Skin epidermis (tissue), 12 donors: ENCODE data around the gene SPTLC2.
"Not testable (repeated sequence)": the region's sequence is repeated elsewhere in the genome, so short reads cannot be mapped to it uniquely, and the experiment has no call there.

ENCODE experiments used
- H3K27ac ChIP-seq, 21 experiments: fragments of 200-600 bp; sonication (generic) in 11 of 21; one replicate each; pipeline ENCODE4 v1.5.0; 2020; ENCODE audit warnings: mild to moderate bottlenecking in 3 of 21, inconsistent platforms in 2 of 21, moderate library complexity in 2 of 21
- H3K4me3 ChIP-seq, 7 experiments: fragments of 200-600 bp; sonication (generic) in 2 of 7; one replicate each; pipeline ENCODE4 v1.5.0; 2020; ENCODE audit warnings: inconsistent platforms in 2 of 7, mild to moderate bottlenecking in 2 of 7, moderate library complexity in 1 of 7

Gene SPTLC2

GRCh38 chr14:77593501-77593961, 22.9 kb downstream of the SPTLC2 start:
- H3K27ac ChIP-seq: peak overlapping the region in 14 of 21 experiments; percentile 1 to 75 (median 36)
- no peak overlapping the region for H3K4me3 ChIP-seq

GRCh38 chr14:77590845-77591485, 25.5 kb downstream of the SPTLC2 start:
- H3K27ac ChIP-seq: peak overlapping the region in 13 of 21 experiments; percentile 5 to 76 (median 48)
- peak overlapping the region in 1 of 7 experiments; percentile 15 for H3K4me3 ChIP-seq

GRCh38 chr14:77589099-77589498, 27.3 kb downstream of the SPTLC2 start:
- H3K27ac ChIP-seq: peak overlapping the region in 4 of 21 experiments; percentile 9 to 63 (median 46)

GRCh38 chr14:77588411-77589025, 27.9 kb downstream of the SPTLC2 start:
- H3K4me3 ChIP-seq: not testable (repeated sequence)
- peak overlapping the region in 3 of 21 experiments; percentile 38 to 63 (median 55) for H3K27ac ChIP-seq

More at GRCh38 chr14:77589099-77589498, 27.3 kb downstream of the SPTLC2 start:
- no peak overlapping the region for H3K4me3 ChIP-seq

- Histone ChIP-seq H3K27ac (no peak overlapping the region), H3K4me3 (no peak overlapping the region)
Measured at GRCh38 chr14:77585385-77585784, 31.1 kb downstream of the SPTLC2 start.

GRCh38 chr14:77584809-77585208, 31.6 kb downstream of the SPTLC2 start:
- no peak overlapping the region for H3K27ac ChIP-seq
- no peak overlapping the region for H3K4me3 ChIP-seq

- no peak overlapping the region for H3K27ac ChIP-seq
- H3K4me3 ChIP-seq: no peak overlapping the region
Measured at GRCh38 chr14:77583657-77584056, 32.8 kb downstream of the SPTLC2 start.

GRCh38 chr14:77582511-77582910, 33.9 kb downstream of the SPTLC2 start:
- Histone ChIP-seq H3K27ac (peak overlapping the region in 1 of 21 experiments; percentile 40), H3K4me3 (no peak overlapping the region)

GRCh38 chr14:77580964-77581505, 35.4 kb downstream of the SPTLC2 start:
- Histone ChIP-seq H3K27ac (peak overlapping the region in 13 of 21 experiments; percentile 2 to 75 (median 44)), H3K4me3 (no peak overlapping the region)

- Histone ChIP-seq H3K27ac (peak overlapping the region in 12 of 21 experiments; percentile 2 to 75 (median 44)), H3K4me3 (no peak overlapping the region)
Measured at GRCh38 chr14:77580477-77580876, 36.0 kb downstream of the SPTLC2 start.

- Histone ChIP-seq H3K27ac (peak overlapping the region in 2 of 21 experiments; percentile 22 to 39), H3K4me3 (no peak overlapping the region)
Measured at GRCh38 chr14:77579780-77580179, 36.7 kb downstream of the SPTLC2 start.

GRCh38 chr14:77579065-77579464, 37.4 kb downstream of the SPTLC2 start:
- Histone ChIP-seq H3K4me3 (no peak overlapping the region), H3K27ac (peak overlapping the region in 2 of 21 experiments; percentile 22 to 23)

- H3K4me3 ChIP-seq: no peak overlapping the region
- H3K27ac ChIP-seq: no peak overlapping the region
Measured at GRCh38 chr14:77574446-77575115, 41.9 kb downstream of the SPTLC2 start.

GRCh38 chr14:77573964-77574363, 42.5 kb downstream of the SPTLC2 start:
- Histone ChIP-seq H3K4me3 (no peak overlapping the region), H3K27ac (no peak overlapping the region)

- Histone ChIP-seq H3K4me3 (no peak overlapping the region), H3K27ac (no peak overlapping the region)
Measured at GRCh38 chr14:77570706-77571268, 45.6 kb downstream of the SPTLC2 start.

GRCh38 chr14:77565994-77566305, 50.5 kb downstream of the SPTLC2 start:
- peak overlapping the region in 3 of 21 experiments; percentile 5 to 30 (median 11) for H3K27ac ChIP-seq
- H3K4me3 ChIP-seq: no peak overlapping the region

- peak overlapping the region in 3 of 21 experiments; percentile 11 to 43 (median 12) for H3K27ac ChIP-seq
- H3K4me3 ChIP-seq: no peak overlapping the region
Measured at GRCh38 chr14:77565289-77565993, 51.0 kb downstream of the SPTLC2 start.

GRCh38 chr14:77562681-77563080, 53.8 kb downstream of the SPTLC2 start:
- H3K4me3 ChIP-seq: no peak overlapping the region
- no peak overlapping the region for H3K27ac ChIP-seq

GRCh38 chr14:77561881-77562280, 54.6 kb downstream of the SPTLC2 start:
- no peak overlapping the region for H3K4me3 ChIP-seq
- H3K27ac ChIP-seq: no peak overlapping the region
